ENCODE measurements around the gene TFCP2L1.

DNA sequence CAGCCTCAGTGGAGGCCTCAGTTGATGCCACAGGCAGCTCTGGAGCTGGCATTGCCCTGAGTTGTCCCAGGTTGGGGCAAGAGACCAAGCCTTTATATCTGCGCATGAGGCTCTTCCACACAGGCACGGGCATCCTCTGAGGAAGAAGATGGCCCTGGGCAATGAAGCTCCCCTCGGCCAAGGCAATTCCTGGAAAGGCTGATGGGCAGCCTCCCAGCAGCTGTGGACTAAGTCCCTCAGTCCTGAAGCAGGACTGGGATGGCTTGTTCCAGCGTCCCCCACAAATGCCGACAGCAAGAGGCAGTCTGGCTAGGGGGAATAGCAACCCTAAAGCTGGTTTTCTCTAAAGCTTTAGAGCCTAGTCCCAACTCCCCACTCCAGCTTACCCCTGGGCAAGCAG is 90.0 kb downstream of the TFCP2L1 start:
- TF ChIP-seq ZNF384 (IDR thresholded peaks at IDR 0.05): no peak
- TF ChIP-seq HDGF (IDR thresholded peaks at IDR 0.05; ENCODE audit: borderline replicate concordance): no peak
- TF ChIP-seq SUZ12 (IDR thresholded peaks at IDR 0.05): no peak
- no peak for TF ChIP-seq ARNT (IDR thresholded peaks at IDR 0.05)
- no peak for TF ChIP-seq L3MBTL2 (conservative IDR thresholded peaks at IDR 0.05)
- no peak for TF ChIP-seq NFRKB (IDR thresholded peaks at IDR 0.05)
- TF ChIP-seq ELF4 (IDR thresholded peaks at IDR 0.05): no peak
- no peak for TF ChIP-seq FOXA1 (IDR thresholded peaks at IDR 0.05)
- TF ChIP-seq FOXK2 (IDR thresholded peaks at IDR 0.05): no peak
- TF ChIP-seq BHLHE40 (IDR thresholded peaks at IDR 0.05; ENCODE audit: borderline replicate concordance): no peak
